Lower lobe of right lung (tissue), 2 donors: ENCODE measurements around the gene TCF7L1. TPM values are rescaled to one million over a fixed set of nuclear protein-coding genes. Genes with fewer than 3 reads are reported as not detected.

ENCODE experiments used
- ATAC-seq, 2 donors: fragments of 200-7000 bp; cut with Tn5 transposase; one replicate each; pipeline ENCODE4 v1.9.1; 2020 to 2022; ENCODE audit warnings: mild to moderate bottlenecking in 2 of 2, moderate library complexity in 2 of 2
- DNase-seq: peaks from one replicate; pipeline ENCODE4 v3.0.0-alpha.2; 2020
- H3K27ac ChIP-seq: fragments of 200-600 bp; one replicate; pipeline ENCODE4 v1.8.0; 2022
- H3K27me3 ChIP-seq: fragments of 200-600 bp; one replicate; pipeline ENCODE4 v1.8.0; 2022; ENCODE audit warnings: low read depth
- H3K36me3 ChIP-seq: fragments of 200-600 bp; one replicate; pipeline ENCODE4 v1.8.0; 2022; ENCODE audit warnings: mild to moderate bottlenecking
- H3K4me1 ChIP-seq: fragments of 200-600 bp; one replicate; pipeline ENCODE4 v1.8.0; 2022
- H3K4me3 ChIP-seq: fragments of 200-600 bp; one replicate; pipeline ENCODE4 v1.8.0; 2022; ENCODE audit warnings: mild to moderate bottlenecking
- H3K9me3 ChIP-seq: fragments of 200-600 bp; one replicate; pipeline ENCODE4 v1.8.0; 2022
- intact Hi-C: fragments of 100-400 bp; cut with DNase I; formaldehyde crosslinking; loops from one replicate; pipeline ENCODE4 v1.11.0; 2022
- long read RNA-seq: library from polyadenylated mRNA; unstranded; transcript quantifications from one replicate; pipeline ENCODE4 v2.0.0, GENCODE V29; 2021
- total RNA-seq: library from RNA; stranded (reverse); fragmentation: NEBNext Ultra II Directional; extraction: Animal tissue kit (Norgen Biotek cat#: 25700); gene quantifications from one replicate; pipeline ENCODE4 v1.2.1, GENCODE V29; 2021
- TF ChIP-seq, protein P1 (sequence below): fragments of 200-600 bp; IDR thresholded peaks from one replicate; pipeline ENCODE4 v1.8.0; 2022; ENCODE audit warnings: antibody characterized with exemption, mild to moderate bottlenecking
- donor health status: DM: no; HTN: yes; CAD: no; lungs with severe emphysema.

Gene TCF7L1
- 17.1 TPM for total RNA-seq
- long read RNA-seq, partial matches to known transcripts, result 2 of 23 reads
- long read RNA-seq, other reads (novel, unspliced or antisense), result 18 of 23 reads

DNA sequence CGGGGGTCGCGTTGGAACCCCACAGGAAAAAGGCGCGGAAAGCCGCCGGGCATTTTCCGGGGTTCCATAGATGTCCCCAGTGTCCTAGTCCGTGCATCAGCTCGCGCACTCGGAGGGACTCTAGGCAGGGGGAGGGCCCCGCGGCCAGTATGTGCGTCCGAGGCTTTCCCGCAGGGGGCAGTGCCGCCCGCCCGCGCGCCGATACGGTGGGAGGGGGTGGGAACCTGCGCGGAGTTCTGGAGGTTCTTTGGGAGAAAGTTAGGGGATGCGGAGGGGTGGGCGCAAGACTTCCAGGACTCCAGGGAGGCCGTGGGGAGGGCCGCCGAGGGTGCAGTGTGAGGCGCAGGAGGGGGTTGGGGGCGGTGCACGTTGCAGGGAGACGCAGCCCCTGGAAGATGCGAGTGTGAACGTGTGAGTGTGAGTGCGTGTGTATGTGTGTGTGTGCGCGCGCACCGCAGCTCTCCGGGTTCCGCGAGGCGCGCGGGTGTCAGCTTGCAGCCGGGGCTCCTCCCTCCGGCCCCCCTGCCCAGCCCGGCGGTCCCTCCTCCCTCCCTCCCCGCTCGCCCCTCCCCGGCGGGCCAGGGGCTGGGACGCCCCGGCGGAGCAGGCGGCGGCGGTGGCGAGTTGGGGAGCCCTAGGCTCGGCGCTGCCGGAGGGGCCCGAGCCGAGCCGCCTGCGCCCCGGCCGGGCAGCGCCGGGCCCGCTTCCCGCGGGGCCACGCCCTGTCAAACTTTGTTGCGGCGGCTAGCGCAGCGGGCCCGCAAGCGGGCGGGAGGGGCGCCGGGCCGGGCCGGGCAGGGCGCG lies at the start of gene TCF7L1:
TCF7L1 (plus strand) TSS at position 559 of the 804 bp plus-strand sequence. CDS start 293 bp downstream, outside the sequence.
- peak within 1 kb of the TSS; percentile 72 for H3K27ac ChIP-seq
- TF ChIP-seq, protein P1, sequence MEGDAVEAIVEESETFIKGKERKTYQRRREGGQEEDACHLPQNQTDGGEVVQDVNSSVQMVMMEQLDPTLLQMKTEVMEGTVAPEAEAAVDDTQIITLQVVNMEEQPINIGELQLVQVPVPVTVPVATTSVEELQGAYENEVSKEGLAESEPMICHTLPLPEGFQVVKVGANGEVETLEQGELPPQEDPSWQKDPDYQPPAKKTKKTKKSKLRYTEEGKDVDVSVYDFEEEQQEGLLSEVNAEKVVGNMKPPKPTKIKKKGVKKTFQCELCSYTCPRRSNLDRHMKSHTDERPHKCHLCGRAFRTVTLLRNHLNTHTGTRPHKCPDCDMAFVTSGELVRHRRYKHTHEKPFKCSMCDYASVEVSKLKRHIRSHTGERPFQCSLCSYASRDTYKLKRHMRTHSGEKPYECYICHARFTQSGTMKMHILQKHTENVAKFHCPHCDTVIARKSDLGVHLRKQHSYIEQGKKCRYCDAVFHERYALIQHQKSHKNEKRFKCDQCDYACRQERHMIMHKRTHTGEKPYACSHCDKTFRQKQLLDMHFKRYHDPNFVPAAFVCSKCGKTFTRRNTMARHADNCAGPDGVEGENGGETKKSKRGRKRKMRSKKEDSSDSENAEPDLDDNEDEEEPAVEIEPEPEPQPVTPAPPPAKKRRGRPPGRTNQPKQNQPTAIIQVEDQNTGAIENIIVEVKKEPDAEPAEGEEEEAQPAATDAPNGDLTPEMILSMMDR, result peak; percentile 80
- H3K9me3 ChIP-seq, result no peaks in the 10 kb centered on the region
- peak within 1 kb of the TSS; percentile 90 for H3K4me3 ChIP-seq
- H3K4me1 ChIP-seq, result peaks cover 20% of the 10 kb centered on the region
- intact Hi-C loops, result no loop called here
- ATAC-seq (peak; percentile 93 to 94), DNase-seq (peak; percentile 88)
- H3K36me3 ChIP-seq, result no peaks in the 10 kb centered on the region
- H3K27me3 ChIP-seq, result peaks cover 8% of the 10 kb centered on the region

- H3K27ac ChIP-seq, result no peak overlapping the region
Observed at GRCh38 chr2:85085563-85085962, 47.6 kb upstream of the TCF7L1 start.

DNA sequence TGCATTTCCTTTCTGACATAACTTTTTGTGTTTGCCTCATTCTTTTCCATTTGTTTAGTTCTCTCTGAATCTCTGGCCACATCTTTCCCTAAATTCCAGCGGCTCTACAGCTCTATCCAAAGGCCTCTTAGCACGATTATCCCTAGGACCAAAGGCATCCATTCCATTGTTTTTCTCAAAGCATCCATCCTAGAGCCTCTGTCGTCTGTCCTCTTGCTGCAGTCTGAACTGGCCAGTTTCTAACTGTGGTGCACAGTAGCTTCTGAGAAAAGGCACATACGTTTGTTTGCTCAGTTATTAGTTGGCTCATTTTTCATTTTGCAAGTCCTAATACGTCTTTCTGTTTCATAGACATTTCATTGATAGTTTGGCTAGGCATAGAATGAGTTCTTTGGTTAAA lies 45.7 kb upstream of the TCF7L1 start:
- Histone ChIP-seq H3K27me3 (no peaks in the 10 kb centered on the region), H3K9me3 (no peaks in the 10 kb centered on the region), H3K4me3 (no peak overlapping the region), H3K4me1 (no peaks in the 10 kb centered on the region), H3K36me3 (no peaks in the 10 kb centered on the region), H3K27ac (no peak overlapping the region)
- ATAC-seq (no peak), DNase-seq (no peak)
- TF ChIP-seq, protein P1, result no peak
- intact Hi-C loops, result no loop called here

More at GRCh38 chr2:85085563-85085962, 47.6 kb upstream of the TCF7L1 start:
- H3K4me3 ChIP-seq, result no peak overlapping the region
- TF ChIP-seq, protein P1, result no peak
- H3K9me3 ChIP-seq, result no peaks in the 10 kb centered on the region
- ATAC-seq, result no peak
- H3K27me3 ChIP-seq, result no peaks in the 10 kb centered on the region
- no peaks in the 10 kb centered on the region for H3K4me1 ChIP-seq
- intact Hi-C loops, result no loop called here
- H3K36me3 ChIP-seq, result no peaks in the 10 kb centered on the region
- DNase-seq, result no peak

DNA sequence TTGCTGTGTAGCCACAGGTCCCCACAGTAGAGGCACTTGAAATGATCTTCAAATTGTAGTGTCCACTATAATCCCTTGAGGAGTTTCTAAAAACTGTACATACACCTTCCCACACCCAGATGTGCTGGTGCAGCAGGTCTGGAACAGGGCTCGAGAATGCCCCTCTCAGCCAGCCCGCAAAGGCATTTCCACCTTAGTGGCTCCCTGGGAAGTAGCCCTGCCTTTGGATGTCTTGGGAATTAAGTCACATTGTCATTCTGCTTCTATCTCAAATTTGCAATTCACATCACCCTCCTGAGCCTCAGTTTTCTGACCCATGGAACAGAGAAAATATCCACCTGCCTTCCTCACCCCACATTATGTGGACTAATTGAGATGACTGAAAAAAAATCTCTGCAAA lies 44.3 kb upstream of the TCF7L1 start:
- intact Hi-C loops, result no loop called here
- DNase-seq (no peak), ATAC-seq (no peak)
- Histone ChIP-seq H3K9me3 (no peaks in the 10 kb centered on the region), H3K36me3 (no peaks in the 10 kb centered on the region), H3K27ac (no peak overlapping the region), H3K4me3 (no peak overlapping the region), H3K27me3 (no peaks in the 10 kb centered on the region), H3K4me1 (no peaks in the 10 kb centered on the region)
- TF ChIP-seq, protein P1, result no peak

DNA sequence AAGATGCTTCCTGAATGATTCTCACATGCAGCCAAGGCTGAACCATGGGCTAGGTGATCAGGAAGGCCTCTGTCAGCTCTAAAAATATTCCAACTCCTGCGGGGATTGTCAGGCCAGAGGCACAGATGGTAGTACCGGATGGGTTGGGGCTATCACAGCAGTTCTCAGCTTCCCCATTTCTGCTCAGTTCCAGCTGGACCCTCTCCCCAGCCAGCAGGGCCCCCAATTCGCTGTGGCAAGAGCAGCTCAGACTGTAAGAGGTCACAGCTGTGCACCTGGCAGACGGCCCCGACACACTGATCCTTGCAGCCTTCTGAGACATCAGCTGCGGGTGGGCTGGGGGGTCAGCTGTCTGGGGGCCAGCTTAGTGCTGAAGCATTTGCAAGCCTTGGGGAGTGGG lies 43.6 kb upstream of the TCF7L1 start:
- no peaks in the 10 kb centered on the region for H3K4me1 ChIP-seq
- H3K36me3 ChIP-seq, result no peaks in the 10 kb centered on the region
- no peaks in the 10 kb centered on the region for H3K9me3 ChIP-seq
- intact Hi-C loops, result no loop called here
- no peak for ATAC-seq
- no peak overlapping the region for H3K27ac ChIP-seq
- H3K27me3 ChIP-seq, result no peaks in the 10 kb centered on the region
- H3K4me3 ChIP-seq, result no peak overlapping the region
- TF ChIP-seq, protein P1, result no peak
- DNase-seq, result no peak
